ENCODE measurements around the gene CYP3A5.

The CYP3A5 gene

GRCh38 chr7:99605527-99605926, 74.3 kb downstream of the CYP3A5 start:
- no peak for DNase-seq

GRCh38 chr7:99601656-99602310, 78.0 kb downstream of the CYP3A5 start:
- no peak for DNase-seq

GRCh38 chr7:99599836-99600235, 80.0 kb downstream of the CYP3A5 start:
- no peak for DNase-seq
